ENCODE results near the gene VWA5B1.
"Not testable (repeated sequence)": the region's sequence is repeated elsewhere in the genome, so short reads cannot be mapped to it uniquely, and the experiment has no call there.

The VWA5B1 gene

GRCh38 chr1:20280906-20281305 is 9.8 kb upstream of the VWA5B1 start:
- DNase-seq (ENCODE audit: low spot score), result no peak

- DNase-seq (ENCODE audit: low spot score), result no peak
Measured at GRCh38 chr1:20281801-20282200, 8.9 kb upstream of the VWA5B1 start.

GRCh38 chr1:20282533-20282932 is 8.1 kb upstream of the VWA5B1 start:
- DNase-seq (ENCODE audit: low spot score), result no peak

- DNase-seq (ENCODE audit: low spot score), result no peak
Measured at GRCh38 chr1:20284046-20284445, 6.6 kb upstream of the VWA5B1 start.

GRCh38 chr1:20284625-20285024 is 6.0 kb upstream of the VWA5B1 start:
- no peak for DNase-seq (ENCODE audit: low spot score)

- no peak for DNase-seq (ENCODE audit: low spot score)
Measured at GRCh38 chr1:20285510-20285909, 5.2 kb upstream of the VWA5B1 start.

GRCh38 chr1:20287696-20288095 is 3.0 kb upstream of the VWA5B1 start:
- DNase-seq (ENCODE audit: low spot score), result not testable (repeated sequence)

GRCh38 chr1:20291645-20292084 is 990 bp downstream of the VWA5B1 start:
- DNase-seq (ENCODE audit: low spot score), result no peak

GRCh38 chr1:20298626-20299025 is 8.0 kb downstream of the VWA5B1 start:
- DNase-seq (ENCODE audit: low spot score), result no peak

- DNase-seq (ENCODE audit: low spot score), result no peak
Measured at GRCh38 chr1:20301463-20302107, 10.9 kb downstream of the VWA5B1 start.

- DNase-seq (ENCODE audit: low spot score), result no peak
Measured at GRCh38 chr1:20302108-20302471, 11.4 kb downstream of the VWA5B1 start.

GRCh38 chr1:20307026-20307425 is 16.4 kb downstream of the VWA5B1 start:
- no peak for DNase-seq (ENCODE audit: low spot score)

- DNase-seq (ENCODE audit: low spot score), result no peak
Measured at GRCh38 chr1:20308569-20308968, 17.9 kb downstream of the VWA5B1 start.

GRCh38 chr1:20311289-20311688 is 20.6 kb downstream of the VWA5B1 start:
- DNase-seq (ENCODE audit: low spot score), result no peak

- no peak for DNase-seq (ENCODE audit: low spot score)
Measured at GRCh38 chr1:20312310-20312709, 21.6 kb downstream of the VWA5B1 start.

- no peak for DNase-seq (ENCODE audit: low spot score)
Measured at GRCh38 chr1:20312818-20313217, 22.1 kb downstream of the VWA5B1 start.

- DNase-seq (ENCODE audit: low spot score), result no peak
Measured at GRCh38 chr1:20317471-20317870, 26.8 kb downstream of the VWA5B1 start.

GRCh38 chr1:20318521-20318920 is 27.8 kb downstream of the VWA5B1 start:
- no peak for DNase-seq (ENCODE audit: low spot score)

- DNase-seq (ENCODE audit: low spot score), result no peak
Measured at GRCh38 chr1:20318971-20319370, 28.3 kb downstream of the VWA5B1 start.

- DNase-seq (ENCODE audit: low spot score), result no peak
Measured at GRCh38 chr1:20319456-20320220, 29.0 kb downstream of the VWA5B1 start.

GRCh38 chr1:20320704-20321103 is 30.0 kb downstream of the VWA5B1 start:
- no peak for DNase-seq (ENCODE audit: low spot score)

- no peak for DNase-seq (ENCODE audit: low spot score)
Measured at GRCh38 chr1:20321573-20321972, 30.9 kb downstream of the VWA5B1 start.

- DNase-seq (ENCODE audit: low spot score), result no peak
Measured at GRCh38 chr1:20322081-20322824, 31.6 kb downstream of the VWA5B1 start.
